Left lung (tissue), 10 donors: ENCODE results near the gene CALML3. TPM values are rescaled to one million over a fixed set of nuclear protein-coding genes. Genes with fewer than 3 reads are reported as not detected.

Source experiments
- ATAC-seq: fragments of 200-7000 bp; cut with Tn5 transposase; one replicate; pipeline ENCODE4 v1.9.1; 2020; ENCODE audit warnings: moderate library complexity
- DNase-seq, 4 donors: peaks; one replicate each; pipeline ENCODE4 v3.0.0-alpha.2; 2013 to 2020
- H3K27ac ChIP-seq, 2 donors: fragments of 200-600 bp; sonication (generic) in 1 of 2; one replicate each; pipeline versions ENCODE4 v1.5.0 to v1.8.0; 2020 to 2021
- H3K27me3 ChIP-seq, 2 donors: fragments of 200-600 bp; sonication (generic) in 1 of 2; one replicate each; pipeline versions ENCODE4 v1.5.0 to v1.8.0; 2020 to 2021
- H3K36me3 ChIP-seq, 2 donors: fragments of 200-600 bp; sonication (generic) in 1 of 2; one replicate each; pipeline versions ENCODE4 v1.5.0 to v1.8.0; 2020 to 2021
- H3K4me1 ChIP-seq, 2 donors: fragments of 200-600 bp; one replicate each; pipeline ENCODE4 v1.8.0; 2021
- H3K4me3 ChIP-seq, 2 donors: fragments of 200-600 bp; sonication (generic) in 1 of 2; one replicate each; pipeline versions ENCODE4 v1.5.0 to v1.8.0; 2020 to 2021; ENCODE audit warnings: mild to moderate bottlenecking in 1 of 2
- H3K9me3 ChIP-seq, 2 donors: fragments of 200-600 bp; sonication (generic) in 1 of 2; one replicate each; pipeline versions ENCODE4 v1.5.0 to v1.8.0; 2020 to 2021
- CTCF ChIP-seq, 2 donors: fragments of 200-600 bp; sonication (generic) in 1 of 2; IDR thresholded peaks; one replicate each; pipeline versions ENCODE4 v1.5.0 to v1.8.0; 2021; ENCODE audit warnings: antibody characterized with exemption in 2 of 2
- intact Hi-C, 2 donors: fragments of 100-400 bp; cut with DNase I; formaldehyde crosslinking; loops; one replicate each; pipeline versions ENCODE4 v1.11.2 to v1.14.2; 2022
- polyA plus RNA-seq, 6 donors: library from polyadenylated mRNA; unstranded; fragments of 120-200 nt; gene quantifications; one replicate each; pipeline ENCODE4 v1.2.1, GENCODE V29; 2013; ENCODE audit not compliant: insufficient read length in 6 of 6
- total RNA-seq, 2 donors: library from RNA; stranded (reverse); fragmentation: NEBNext Ultra II Directional; extraction: Animal tissue kit (Norgen Biotek cat#: 25700); gene quantifications; one replicate each; pipeline ENCODE4 v1.2.1, GENCODE V29; 2021
- donor health status: DM: no; HTN: yes; CAD: no.
- donor health status: DM: no; HTN: no; CAD: no.

The CALML3 gene
- total and polyA plus RNA-seq, 8 donors: 0.28 to 0.87 (median 0.64) TPM; not detected in 2

DNA sequence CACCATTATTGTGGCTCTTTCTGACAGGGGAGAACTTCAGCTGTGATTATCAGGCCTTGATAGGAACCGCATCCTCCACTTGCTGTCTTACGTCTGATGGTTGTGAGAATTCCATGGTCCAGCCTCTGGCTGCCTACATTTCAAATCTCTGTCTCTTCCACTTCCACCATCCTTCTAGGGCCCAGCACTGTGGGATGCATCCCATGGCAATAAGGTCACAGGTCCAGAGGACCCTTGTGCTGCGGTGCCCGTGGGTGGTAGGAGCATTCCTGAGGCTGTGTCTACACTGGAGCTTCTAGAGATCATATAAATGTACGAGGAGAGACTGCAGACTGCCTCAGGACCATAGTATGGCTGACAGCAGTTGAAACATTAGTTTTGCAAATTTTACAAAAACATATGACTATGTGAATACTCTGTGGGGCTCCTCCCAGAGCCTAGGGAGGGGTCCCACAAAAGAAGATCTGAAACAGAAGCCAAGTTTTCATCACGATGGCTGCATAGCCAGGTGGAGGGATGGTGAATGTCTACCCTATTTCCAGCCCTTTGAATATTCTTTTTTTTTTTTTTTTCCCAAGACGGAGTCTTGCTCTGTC lies 11.8 kb downstream of the CALML3 start:
- no peak for TF ChIP-seq CTCF (IDR thresholded peaks at IDR 0.05)
- H3K27ac ChIP-seq: no peak overlapping the region
- no peak overlapping the region for H3K4me3 ChIP-seq
- DNase-seq (peak in 1 of 4 donors; percentile 1), ATAC-seq (no peak)
- no peaks in the 10 kb centered on the region for H3K27me3 ChIP-seq
- peaks cover 0 to 6% of the 10 kb centered on the region in 2 donors for H3K4me1 ChIP-seq
- intact Hi-C loops: no loop called here
- H3K36me3 ChIP-seq: no peaks in the 10 kb centered on the region
- no peaks in the 10 kb centered on the region for H3K9me3 ChIP-seq

DNA sequence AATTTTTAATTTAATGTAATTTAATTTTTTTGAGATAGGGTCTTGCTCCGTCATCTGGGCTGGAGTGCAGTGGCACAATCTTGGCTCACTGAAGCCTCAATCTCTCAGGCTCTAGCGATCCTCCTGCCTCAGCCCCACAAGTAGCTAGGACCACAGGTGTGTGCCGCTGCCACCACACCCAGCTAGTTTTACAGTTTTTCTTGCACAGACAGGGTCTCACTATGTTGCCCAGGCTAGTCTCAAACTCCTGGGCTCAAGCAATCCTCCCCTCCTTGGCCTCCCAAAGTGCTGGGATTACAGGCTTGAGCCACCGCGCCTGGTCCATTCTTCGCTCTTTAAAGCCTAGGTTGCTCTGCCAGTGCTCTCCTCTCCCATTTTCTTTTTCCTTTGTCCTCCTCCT lies 12.9 kb downstream of the CALML3 start:
- H3K27me3 ChIP-seq: no peaks in the 10 kb centered on the region
- no peak overlapping the region for H3K4me3 ChIP-seq
- H3K27ac ChIP-seq: no peak overlapping the region
- intact Hi-C loops: no loop called here
- no peak for TF ChIP-seq CTCF (IDR thresholded peaks at IDR 0.05)
- H3K4me1 ChIP-seq: peaks cover 0 to 6% of the 10 kb centered on the region in 2 donors
- ATAC-seq (no peak), DNase-seq (peak in 1 of 4 donors; percentile 2)
- H3K36me3 ChIP-seq: no peaks in the 10 kb centered on the region
- H3K9me3 ChIP-seq: peaks cover 0 to 8% of the 10 kb centered on the region in 2 donors

GRCh38 chr10:5538446-5538845 lies 13.7 kb downstream of the CALML3 start:
- H3K9me3 ChIP-seq: peaks cover 0 to 12% of the 10 kb centered on the region in 2 donors
- peaks cover 0 to 6% of the 10 kb centered on the region in 2 donors for H3K4me1 ChIP-seq
- DNase-seq (peak in 1 of 4 donors; percentile 24), ATAC-seq (peak; percentile 38)
- no peaks in the 10 kb centered on the region for H3K27me3 ChIP-seq
- H3K36me3 ChIP-seq: no peaks in the 10 kb centered on the region
- TF ChIP-seq CTCF (IDR thresholded peaks at IDR 0.05): no peak
- no peak overlapping the region for H3K27ac ChIP-seq
- H3K4me3 ChIP-seq: no peak overlapping the region
- intact Hi-C loops: no loop called here

GRCh38 chr10:5538892-5539651 lies 14.3 kb downstream of the CALML3 start:
- intact Hi-C loops: no loop called here
- DNase-seq: peak in 1 of 4 donors; percentile 34
- peaks cover 0 to 6% of the 10 kb centered on the region in 2 donors for H3K4me1 ChIP-seq
- no peak for TF ChIP-seq CTCF (IDR thresholded peaks at IDR 0.05)
- H3K9me3 ChIP-seq: peaks cover 0 to 12% of the 10 kb centered on the region in 2 donors
- no peaks in the 10 kb centered on the region for H3K27me3 ChIP-seq
- H3K36me3 ChIP-seq: no peaks in the 10 kb centered on the region
- H3K27ac ChIP-seq: no peak overlapping the region
- no peak overlapping the region for H3K4me3 ChIP-seq
- ATAC-seq: no peak

DNA sequence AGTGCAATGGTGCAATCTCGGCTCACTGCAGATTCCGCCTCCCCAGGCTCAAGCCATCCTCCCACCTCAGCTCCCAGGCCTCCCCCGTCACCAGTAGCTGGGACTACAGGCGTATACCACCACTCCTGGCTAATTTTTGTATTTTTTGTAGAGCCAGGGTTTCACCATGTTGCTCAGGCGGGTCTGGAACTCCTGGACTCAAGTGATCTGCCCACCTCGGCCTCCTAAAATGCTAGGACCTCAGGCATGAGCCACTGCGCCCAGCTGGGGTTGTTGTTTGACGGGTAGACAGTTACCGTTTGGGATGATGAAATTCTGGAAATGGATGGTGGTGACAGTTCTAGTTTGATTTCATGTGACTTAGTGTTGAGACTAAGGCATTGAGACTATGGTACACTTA lies 15.3 kb downstream of the CALML3 start:
- H3K27me3 ChIP-seq: no peaks in the 10 kb centered on the region
- DNase-seq (peak in 1 of 4 donors; percentile 10), ATAC-seq (no peak)
- no peak overlapping the region for H3K27ac ChIP-seq
- no peak for TF ChIP-seq CTCF (IDR thresholded peaks at IDR 0.05)
- peaks cover 0 to 12% of the 10 kb centered on the region in 2 donors for H3K9me3 ChIP-seq
- no peak overlapping the region for H3K4me3 ChIP-seq
- intact Hi-C loops: no loop called here
- H3K36me3 ChIP-seq: no peaks in the 10 kb centered on the region
- H3K4me1 ChIP-seq: peaks cover 0 to 7% of the 10 kb centered on the region in 2 donors
